Liver (tissue), 9 donors: Measurements from ENCODE around the gene TM4SF5. TPM values are rescaled to one million over a fixed set of nuclear protein-coding genes. Genes with fewer than 3 reads are reported as not detected.

Source experiments
- DNase-seq: peaks from one replicate; pipeline ENCODE4 v3.0.0-alpha.2; 2017; ENCODE audit warnings: low spot score
- H3K27ac ChIP-seq, 2 donors: one replicate each; pipeline ENCODE4 v1.7.0; 2013; ENCODE audit warnings: inconsistent platforms in 2 of 2, low read length in 2 of 2, control low read depth in 1 of 2, low read depth in 1 of 2, mild to moderate bottlenecking in 1 of 2
- H3K27me3 ChIP-seq, 4 donors: one replicate each; pipeline versions ENCODE4 v1.6.1 to v1.7.0; 2013; ENCODE audit warnings: low read length in 3 of 4, inconsistent platforms in 1 of 4, mild to moderate bottlenecking in 1 of 4, moderate library complexity in 1 of 4; ENCODE audit not compliant: control insufficient read depth in 4 of 4, insufficient read depth in 4 of 4
- H3K36me3 ChIP-seq, 4 donors: one replicate each; pipeline versions ENCODE4 v1.6.1 to v1.7.0; 2013; ENCODE audit warnings: low read length in 3 of 4, mild to moderate bottlenecking in 3 of 4, low read depth in 1 of 4, moderate library complexity in 1 of 4; ENCODE audit not compliant: control insufficient read depth in 4 of 4, insufficient read depth in 3 of 4
- H3K4me1 ChIP-seq, 4 donors: one replicate each; pipeline versions ENCODE4 v1.6.1 to v1.7.0; 2013; ENCODE audit warnings: low read length in 3 of 4, mild to moderate bottlenecking in 3 of 4, moderate library complexity in 1 of 4; ENCODE audit not compliant: control insufficient read depth in 4 of 4, insufficient read depth in 4 of 4
- H3K4me3 ChIP-seq, 3 donors: one replicate each; pipeline versions ENCODE4 v1.6.1 to v1.7.0; 2013; ENCODE audit warnings: low read length in 3 of 3, control low read depth in 1 of 3, low read depth in 1 of 3, mild to moderate bottlenecking in 1 of 3
- H3K9ac ChIP-seq, 2 donors: one replicate each; pipeline ENCODE4 v1.7.0; 2013; ENCODE audit warnings: low read length in 2 of 2, mild to moderate bottlenecking in 2 of 2, moderate library complexity in 2 of 2, control low read depth in 1 of 2, low read depth in 1 of 2
- H3K9me3 ChIP-seq, 4 donors: one replicate each; pipeline versions ENCODE4 v1.6.1 to v1.7.0; 2013; ENCODE audit warnings: low read length in 3 of 4; ENCODE audit not compliant: control insufficient read depth in 4 of 4
- EGR1 ChIP-seq, 2 donors: IDR thresholded peaks; 2 replicates each; pipeline ENCODE4 v1.6.1; 2016 to 2018; ENCODE audit warnings: antibody characterized with exemption in 2 of 2, low read depth in 2 of 2
- FOXA1 ChIP-seq: IDR thresholded peaks from 2 replicates; pipeline ENCODE4 v1.6.1; 2016; ENCODE audit warnings: antibody characterized with exemption
- GABPA ChIP-seq, 2 donors: IDR thresholded peaks in 1 of 2; conservative IDR thresholded peaks in 1 of 2; 2 replicates each; pipeline ENCODE4 v1.6.1; 2016; ENCODE audit warnings: antibody characterized with exemption in 2 of 2, mild to moderate bottlenecking in 1 of 2, moderate library complexity in 1 of 2
- HNF4A ChIP-seq, 2 donors: conservative IDR thresholded peaks; 2 replicates each; pipeline ENCODE4 v1.6.1; 2016; ENCODE audit warnings: antibody characterized with exemption in 2 of 2, mild to moderate bottlenecking in 2 of 2
- HNF4G ChIP-seq: IDR thresholded peaks from 2 replicates; pipeline ENCODE4 v1.6.1; 2016; ENCODE audit warnings: antibody characterized with exemption
- JUND ChIP-seq, 2 donors: IDR thresholded peaks; 2 replicates each; pipeline ENCODE4 v1.6.1; 2016; ENCODE audit warnings: antibody characterized with exemption in 2 of 2
- NR2F2 ChIP-seq: IDR thresholded peaks from 2 replicates; pipeline ENCODE4 v1.6.1; 2016; ENCODE audit warnings: antibody characterized with exemption
- RAD21 ChIP-seq, 2 donors: IDR thresholded peaks; 2 replicates each; pipeline ENCODE4 v1.6.1; 2016; ENCODE audit warnings: antibody characterized with exemption in 2 of 2, mild to moderate bottlenecking in 2 of 2
- RXRA ChIP-seq, 2 donors: IDR thresholded peaks; 2 replicates each; pipeline ENCODE4 v1.6.1; 2017 to 2018; ENCODE audit warnings: antibody characterized with exemption in 2 of 2, mild to moderate bottlenecking in 1 of 2
- SP1 ChIP-seq: IDR thresholded peaks from 2 replicates; pipeline ENCODE4 v1.6.1; 2018; ENCODE audit warnings: antibody characterized with exemption, mild to moderate bottlenecking
- TAF1 ChIP-seq: conservative IDR thresholded peaks from 2 replicates; pipeline ENCODE4 v1.6.1; 2016; ENCODE audit warnings: antibody characterized with exemption, mild to moderate bottlenecking
- YY1 ChIP-seq: IDR thresholded peaks from 2 replicates; pipeline ENCODE4 v1.6.1; 2016; ENCODE audit warnings: antibody characterized with exemption, mild to moderate bottlenecking
- WGBS: extraction: QIAGEN DNeasy Blood & Tissue Kit; methylation state at CpG from one replicate; pipeline ENCODE4 v1.1.7; 2013; 5-methylcytosine and 5-hydroxymethylcytosine counted together
- polyA plus RNA-seq, 2 donors: library from polyadenylated mRNA; stranded (reverse) in 1 of 2; unstranded in 1 of 2; fragments of 200-250 nt in 1 of 2; fragments of >200 nt in 1 of 2; fragmentation: Nextera tagmentation in 1 of 2; extraction: Ambion mirVana in 1 of 2; gene quantifications; one replicate each; pipeline versions ENCODE4 v1.2.1 to v1.2.3, GENCODE V29; 2013 to 2015
- total RNA-seq, 2 donors: library from RNA; depleted of rRNA; stranded (reverse); fragments of >200 nt; gene quantifications; one replicate each; pipeline ENCODE4 v1.2.3, GENCODE V29; 2014
- TF ChIP-seq, protein P1 (sequence below): IDR thresholded peaks from 2 replicates; pipeline ENCODE4 v1.6.1; 2016; ENCODE audit warnings: antibody characterized with exemption
- TF ChIP-seq, protein P2 (sequence below): IDR thresholded peaks from 2 replicates; pipeline ENCODE4 v1.6.1; 2016; ENCODE audit warnings: antibody characterized with exemption
- TF ChIP-seq, protein P3 (sequence below): IDR thresholded peaks from 2 replicates; pipeline ENCODE4 v1.6.1; 2016; ENCODE audit warnings: antibody characterized with exemption
- TF ChIP-seq, protein P4 (sequence below): IDR thresholded peaks from 2 replicates; pipeline ENCODE4 v1.6.1; 2016; ENCODE audit warnings: antibody characterized with exemption, mild to moderate bottlenecking
- donor health status: healthy.
- donor health status: healthy.
- donor health status: healthy.
- donor health status: healthy.
- donor health status: healthy.

The TM4SF5 gene
- total and polyA plus RNA-seq, 4 donors = 20.1 to 309 (median 115) TPM

DNA sequence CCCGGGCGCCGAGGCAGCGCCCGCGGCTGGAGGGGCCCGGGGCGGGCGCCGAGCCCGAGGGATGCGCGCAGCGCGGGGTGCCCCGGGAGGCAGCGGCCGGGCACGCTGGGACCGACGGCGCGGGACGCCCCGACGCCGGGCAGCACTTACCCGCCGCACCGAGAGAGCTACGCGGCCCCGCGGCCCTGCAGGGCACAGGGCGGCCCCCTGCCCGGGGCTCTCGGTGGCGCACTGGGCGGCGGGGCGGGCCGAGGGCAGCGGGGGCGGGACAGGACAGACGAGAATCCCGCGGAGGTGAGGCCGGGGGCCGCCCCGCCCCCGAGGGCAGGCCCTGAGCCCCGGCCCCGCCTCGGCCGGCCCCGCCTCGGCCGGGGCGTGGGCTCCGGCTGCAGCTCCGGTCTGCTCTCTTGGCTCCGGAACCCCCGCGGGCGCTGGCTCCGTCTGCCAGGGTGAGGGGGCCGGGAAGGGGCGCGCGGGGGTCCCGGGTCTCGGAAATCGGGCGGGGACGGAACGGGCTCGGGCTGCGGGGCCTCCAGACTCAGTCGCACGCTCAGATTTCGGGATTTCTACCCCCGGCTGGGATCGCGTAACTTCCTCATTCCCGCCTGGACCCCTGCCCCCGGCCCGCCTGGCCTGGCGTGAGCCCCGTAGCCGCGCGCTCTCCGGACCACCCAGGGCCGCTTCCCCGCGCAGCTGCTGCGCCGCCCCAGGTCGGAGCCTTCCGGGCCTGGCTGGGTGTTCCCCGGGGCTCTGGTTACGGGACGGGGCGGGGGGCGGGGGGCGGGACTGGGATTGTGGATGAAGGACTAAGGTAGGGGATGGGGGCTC, 35.3 kb downstream of the TM4SF5 start, which contains the start of gene PLD2:
Gene PLD2 (plus strand): TSS at position 376 of the 828 bp plus-strand sequence. CDS start 621 bp downstream, outside the sequence.
- Histone ChIP-seq H3K27me3 (no peaks in the 10 kb centered on the region), H3K9me3 (no peaks in the 10 kb centered on the region), H3K27ac (peak within 1 kb of the TSS; percentile 35 to 59), H3K4me1 (peaks cover 10 to 24% (median 17%) of the 10 kb centered on the region in 4 donors), H3K36me3 (peaks cover 0 to 5% (median 1%) of the 10 kb centered on the region in 4 donors), H3K9ac (peak within 1 kb of the TSS; percentile 10 to 54), H3K4me3 (peak within 1 kb of the TSS; percentile 67 to 87 (median 69))
- peak; percentile 81 for DNase-seq
- TF ChIP-seq TAF1 (no peak), HNF4G (no peak), GABPA (IDR thresholded peaks at IDR 0.05 in 1 of 2, conservative IDR thresholded peaks at IDR 0.05 in 1 of 2) (no peak), JUND (IDR thresholded peaks at IDR 0.05) (no peak)
- TF ChIP-seq, protein P1, sequence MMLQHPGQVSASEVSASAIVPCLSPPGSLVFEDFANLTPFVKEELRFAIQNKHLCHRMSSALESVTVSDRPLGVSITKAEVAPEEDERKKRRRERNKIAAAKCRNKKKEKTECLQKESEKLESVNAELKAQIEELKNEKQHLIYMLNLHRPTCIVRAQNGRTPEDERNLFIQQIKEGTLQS = no peak
- under 1% methylated on average over 106 of the region's 106 CpGs for WGBS

DNA sequence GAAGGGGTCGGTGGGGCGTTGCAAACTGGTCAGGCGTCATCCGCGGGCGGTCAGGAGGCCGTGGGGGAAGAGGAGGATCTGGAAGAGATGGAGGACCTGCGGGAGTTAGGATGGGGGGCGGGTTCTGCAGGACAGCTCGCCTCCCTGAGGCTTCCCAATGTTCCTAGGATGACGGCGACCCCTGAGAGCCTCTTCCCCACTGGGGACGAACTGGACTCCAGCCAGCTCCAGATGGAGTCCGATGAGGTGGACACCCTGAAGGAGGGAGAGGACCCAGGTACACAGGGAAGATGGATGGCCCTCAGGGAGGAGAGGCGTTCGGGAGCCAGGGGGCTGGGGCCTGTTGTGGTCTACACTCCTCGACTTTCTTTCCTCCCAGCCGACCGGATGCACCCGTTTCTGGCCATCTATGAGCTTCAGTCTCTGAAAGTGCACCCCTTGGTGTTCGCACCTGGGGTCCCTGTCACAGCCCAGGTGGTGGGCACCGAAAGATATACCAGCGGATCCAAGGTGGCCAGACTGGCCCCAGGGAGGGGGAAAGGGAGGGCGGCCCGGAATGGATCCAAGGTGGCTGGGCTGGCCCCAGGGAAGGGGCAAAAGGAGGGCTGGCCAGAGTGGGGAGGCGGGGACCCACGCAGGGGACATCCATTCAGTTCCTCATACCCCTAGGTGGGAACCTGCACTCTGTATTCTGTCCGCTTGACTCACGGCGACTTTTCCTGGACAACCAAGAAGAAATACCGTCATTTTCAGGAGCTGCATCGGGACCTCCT, 36.1 kb downstream of the TM4SF5 start:
- Histone ChIP-seq H3K9ac (no peak overlapping the region), H3K4me3 (peak overlapping the region in 2 of 3 donors; percentile 51 to 87), H3K27ac (peak overlapping the region; percentile 35 to 59), H3K4me1 (peaks cover 10 to 24% (median 17%) of the 10 kb centered on the region in 4 donors), H3K27me3 (no peaks in the 10 kb centered on the region), H3K9me3 (no peaks in the 10 kb centered on the region), H3K36me3 (peaks cover 0 to 5% (median 1%) of the 10 kb centered on the region in 4 donors)
- no peak for DNase-seq
- TF ChIP-seq RAD21 (IDR thresholded peaks at IDR 0.05) (no peak), HNF4A (conservative IDR thresholded peaks at IDR 0.05) (no peak), FOXA1 (no peak), YY1 (no peak), HNF4G (no peak), NR2F2 (no peak)
- TF ChIP-seq, protein P2, sequence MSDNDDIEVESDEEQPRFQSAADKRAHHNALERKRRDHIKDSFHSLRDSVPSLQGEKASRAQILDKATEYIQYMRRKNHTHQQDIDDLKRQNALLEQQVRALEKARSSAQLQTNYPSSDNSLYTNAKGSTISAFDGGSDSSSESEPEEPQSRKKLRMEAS = no peak
- TF ChIP-seq, protein P3, sequence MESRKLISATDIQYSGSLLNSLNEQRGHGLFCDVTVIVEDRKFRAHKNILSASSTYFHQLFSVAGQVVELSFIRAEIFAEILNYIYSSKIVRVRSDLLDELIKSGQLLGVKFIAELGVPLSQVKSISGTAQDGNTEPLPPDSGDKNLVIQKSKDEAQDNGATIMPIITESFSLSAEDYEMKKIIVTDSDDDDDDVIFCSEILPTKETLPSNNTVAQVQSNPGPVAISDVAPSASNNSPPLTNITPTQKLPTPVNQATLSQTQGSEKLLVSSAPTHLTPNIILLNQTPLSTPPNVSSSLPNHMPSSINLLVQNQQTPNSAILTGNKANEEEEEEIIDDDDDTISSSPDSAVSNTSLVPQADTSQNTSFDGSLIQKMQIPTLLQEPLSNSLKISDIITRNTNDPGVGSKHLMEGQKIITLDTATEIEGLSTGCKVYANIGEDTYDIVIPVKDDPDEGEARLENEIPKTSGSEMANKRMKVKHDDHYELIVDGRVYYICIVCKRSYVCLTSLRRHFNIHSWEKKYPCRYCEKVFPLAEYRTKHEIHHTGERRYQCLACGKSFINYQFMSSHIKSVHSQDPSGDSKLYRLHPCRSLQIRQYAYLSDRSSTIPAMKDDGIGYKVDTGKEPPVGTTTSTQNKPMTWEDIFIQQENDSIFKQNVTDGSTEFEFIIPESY = no peak
- 23% methylated on average over 32 of the region's 32 CpGs for WGBS

DNA sequence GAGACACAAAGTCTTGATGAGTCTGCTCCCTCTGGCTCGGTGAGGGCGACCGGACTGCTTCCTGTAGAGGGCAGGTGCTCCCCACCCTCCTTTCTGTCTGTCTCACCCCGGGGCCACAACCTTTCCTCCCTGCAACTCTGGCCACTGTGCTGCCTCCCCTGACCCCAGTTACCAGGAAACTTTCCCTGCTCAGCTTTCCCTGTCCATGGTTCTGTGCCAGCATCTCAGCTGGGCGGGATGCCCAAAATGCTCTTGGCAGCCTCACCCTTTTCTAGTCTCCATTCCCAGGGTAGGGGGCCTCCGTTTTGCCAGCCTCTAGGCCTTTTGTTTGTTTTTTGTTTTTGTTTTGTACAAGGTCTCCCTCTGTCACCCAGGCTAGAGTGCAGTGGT, 36.7 kb downstream of the TM4SF5 start:
- Histone ChIP-seq H3K4me1 (peaks cover 10 to 24% (median 17%) of the 10 kb centered on the region in 4 donors), H3K9ac (no peak overlapping the region), H3K27me3 (no peaks in the 10 kb centered on the region), H3K9me3 (no peaks in the 10 kb centered on the region), H3K27ac (peak overlapping the region; percentile 35 to 59), H3K4me3 (peak overlapping the region in 1 of 3 donors; percentile 87), H3K36me3 (peaks cover 0 to 5% (median 1%) of the 10 kb centered on the region in 4 donors)
- 23% methylated on average over 6 of the region's 6 CpGs for WGBS
- no peak for DNase-seq
- TF ChIP-seq, protein P1 = no peak
- TF ChIP-seq RXRA (IDR thresholded peaks at IDR 0.05) = peak; percentile 96 to 98
- peak; percentile 24 for TF ChIP-seq HNF4G
- no peak for TF ChIP-seq TAF1
- TF ChIP-seq, protein P4, sequence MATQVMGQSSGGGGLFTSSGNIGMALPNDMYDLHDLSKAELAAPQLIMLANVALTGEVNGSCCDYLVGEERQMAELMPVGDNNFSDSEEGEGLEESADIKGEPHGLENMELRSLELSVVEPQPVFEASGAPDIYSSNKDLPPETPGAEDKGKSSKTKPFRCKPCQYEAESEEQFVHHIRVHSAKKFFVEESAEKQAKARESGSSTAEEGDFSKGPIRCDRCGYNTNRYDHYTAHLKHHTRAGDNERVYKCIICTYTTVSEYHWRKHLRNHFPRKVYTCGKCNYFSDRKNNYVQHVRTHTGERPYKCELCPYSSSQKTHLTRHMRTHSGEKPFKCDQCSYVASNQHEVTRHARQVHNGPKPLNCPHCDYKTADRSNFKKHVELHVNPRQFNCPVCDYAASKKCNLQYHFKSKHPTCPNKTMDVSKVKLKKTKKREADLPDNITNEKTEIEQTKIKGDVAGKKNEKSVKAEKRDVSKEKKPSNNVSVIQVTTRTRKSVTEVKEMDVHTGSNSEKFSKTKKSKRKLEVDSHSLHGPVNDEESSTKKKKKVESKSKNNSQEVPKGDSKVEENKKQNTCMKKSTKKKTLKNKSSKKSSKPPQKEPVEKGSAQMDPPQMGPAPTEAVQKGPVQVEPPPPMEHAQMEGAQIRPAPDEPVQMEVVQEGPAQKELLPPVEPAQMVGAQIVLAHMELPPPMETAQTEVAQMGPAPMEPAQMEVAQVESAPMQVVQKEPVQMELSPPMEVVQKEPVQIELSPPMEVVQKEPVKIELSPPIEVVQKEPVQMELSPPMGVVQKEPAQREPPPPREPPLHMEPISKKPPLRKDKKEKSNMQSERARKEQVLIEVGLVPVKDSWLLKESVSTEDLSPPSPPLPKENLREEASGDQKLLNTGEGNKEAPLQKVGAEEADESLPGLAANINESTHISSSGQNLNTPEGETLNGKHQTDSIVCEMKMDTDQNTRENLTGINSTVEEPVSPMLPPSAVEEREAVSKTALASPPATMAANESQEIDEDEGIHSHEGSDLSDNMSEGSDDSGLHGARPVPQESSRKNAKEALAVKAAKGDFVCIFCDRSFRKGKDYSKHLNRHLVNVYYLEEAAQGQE = peak; percentile 63
- TF ChIP-seq, protein P3 = no peak
- peak; percentile 87 for TF ChIP-seq SP1
- peak in 1 of 2 donors; percentile 35 for TF ChIP-seq JUND (IDR thresholded peaks at IDR 0.05)
- TF ChIP-seq RAD21 (IDR thresholded peaks at IDR 0.05) = peak; percentile 63 to 74
- no peak for TF ChIP-seq EGR1 (IDR thresholded peaks at IDR 0.05; ENCODE audit: low read depth in 2 of 2)
- TF ChIP-seq FOXA1 = no peak
